Hindlimb muscle (tissue), 1 donor: ENCODE measurements around the gene RNF223. TPM values are rescaled to one million over a fixed set of nuclear protein-coding genes. Genes with fewer than 3 reads are reported as not detected.
"Not testable (repeated sequence)": the region's sequence is repeated elsewhere in the genome, so short reads cannot be mapped to it uniquely, and the experiment has no call there.

Experiments used
- DNase-seq: peaks from one replicate; pipeline ENCODE4 v3.0.0-alpha.2; 2013
- polyA plus RNA-seq: library from polyadenylated mRNA; unstranded; fragments of 120-200 nt; gene quantifications from one replicate; pipeline ENCODE4 v1.2.1, GENCODE V29; 2013; ENCODE audit not compliant: insufficient read length

The RNF223 gene
- polyA plus RNA-seq, 1 donor: 0.31 TPM

DNA sequence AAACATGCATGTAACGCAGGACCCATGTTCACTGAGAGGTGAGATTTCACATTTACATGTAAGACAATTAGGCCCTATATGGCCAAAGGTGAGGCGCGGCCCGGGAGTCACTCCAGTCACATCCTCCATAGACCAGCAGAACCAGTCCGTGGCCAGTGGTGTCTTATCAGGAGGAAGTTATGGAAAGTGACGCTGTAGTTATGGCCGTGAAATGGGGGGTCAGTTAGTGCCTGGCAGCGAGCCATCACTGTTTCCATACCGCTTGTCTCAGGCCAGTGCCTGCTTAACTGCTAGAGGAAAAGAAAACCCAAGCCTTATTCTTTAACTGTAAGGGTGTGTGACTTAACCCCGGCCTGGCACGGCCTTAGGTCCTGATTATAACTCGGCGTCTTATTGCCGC, 35.6 kb upstream of the RNF223 start:
- DNase-seq: no peak

DNA sequence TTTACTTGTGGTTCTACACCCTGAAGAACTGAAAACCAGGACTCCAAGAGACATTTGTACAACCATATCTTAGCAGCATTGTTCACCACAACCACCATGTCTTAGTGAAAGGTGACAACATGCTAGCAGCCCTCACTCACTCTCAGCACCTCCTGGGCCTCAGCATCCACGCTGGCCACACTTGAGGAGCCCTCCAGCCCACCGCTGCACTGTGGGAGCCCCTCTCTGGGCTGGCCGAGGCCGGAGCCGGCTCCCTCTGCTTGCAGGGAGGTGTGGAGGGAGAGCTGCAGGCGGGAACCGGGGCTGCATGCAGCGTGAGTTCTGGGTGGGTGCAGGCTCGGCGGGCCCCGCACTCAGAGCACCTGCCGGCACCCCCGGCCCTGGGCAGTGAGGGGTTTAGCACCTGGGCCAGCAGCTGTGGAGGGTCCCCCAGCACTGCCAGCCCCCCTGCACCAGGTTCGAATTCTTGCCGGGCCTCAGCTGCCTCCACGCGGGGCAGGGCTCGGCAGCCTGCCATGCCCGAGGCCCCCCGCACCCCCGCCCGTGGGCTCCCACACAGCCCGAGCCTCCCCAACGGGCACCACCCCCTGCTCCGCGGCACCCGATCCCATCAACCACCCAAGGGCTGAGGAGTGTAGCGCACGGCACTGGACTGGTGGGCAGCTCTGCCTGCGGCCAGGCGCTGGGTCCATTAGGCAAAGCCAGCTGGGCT, 32.6 kb upstream of the RNF223 start:
- DNase-seq: no peak

DNA sequence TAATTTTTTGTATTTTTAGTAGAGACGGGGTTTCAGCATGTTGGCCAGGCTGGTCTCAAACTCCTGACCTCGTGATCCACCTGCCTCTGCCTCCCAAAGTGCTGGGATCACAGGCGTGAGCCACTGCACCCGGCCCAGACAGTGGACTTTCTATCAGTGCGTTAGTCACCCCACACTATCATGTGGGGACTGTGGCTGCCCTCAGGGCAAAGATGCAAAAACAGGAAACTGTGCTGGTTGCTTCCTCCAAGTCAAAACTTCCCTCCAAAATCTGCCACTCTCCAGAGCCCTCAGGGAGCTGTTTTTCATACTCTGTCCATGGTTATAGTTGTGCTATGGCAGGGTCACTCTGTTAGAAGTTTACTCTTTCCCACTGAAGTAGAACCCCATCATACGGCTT, 30.0 kb upstream of the RNF223 start:
- DNase-seq: not testable (repeated sequence)

DNA sequence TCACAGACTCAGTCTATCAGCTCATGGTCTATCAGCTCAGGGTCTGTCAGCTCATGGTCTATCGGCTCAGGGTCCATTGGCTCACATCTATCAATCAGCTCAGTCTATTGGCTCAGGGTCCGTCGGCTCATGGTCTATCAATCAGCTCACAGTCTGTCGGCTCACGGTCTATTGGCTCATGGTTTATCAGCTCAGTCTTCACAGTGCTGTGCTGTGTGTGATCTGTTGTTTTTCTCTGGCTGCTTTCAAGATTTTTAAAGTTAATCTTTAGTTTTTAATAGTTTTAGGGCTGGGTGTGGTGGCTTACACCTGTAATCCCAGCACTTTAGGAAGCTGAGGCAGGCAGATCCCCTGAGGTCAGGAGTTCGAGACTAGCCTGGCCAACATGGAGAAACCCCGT, 27.4 kb upstream of the RNF223 start:
- no peak for DNase-seq

DNA sequence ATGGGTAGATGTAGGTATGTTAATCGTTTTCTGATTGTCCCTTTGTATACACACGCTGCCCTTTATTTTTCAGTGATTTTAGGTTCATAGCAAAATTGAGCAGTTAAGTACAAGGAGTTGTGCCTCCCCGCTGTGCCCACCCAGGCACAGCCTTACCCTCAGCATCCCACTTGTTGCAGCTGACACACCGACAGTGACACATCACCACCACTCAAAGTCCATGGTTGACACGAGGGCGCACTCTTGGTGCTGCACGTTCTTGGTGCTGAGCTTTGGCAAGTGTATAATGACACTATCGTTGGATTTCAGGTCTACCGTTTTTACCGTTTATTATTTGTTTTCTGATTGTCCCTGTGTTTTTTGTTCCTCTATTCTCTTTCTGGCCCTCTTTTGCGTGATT, 26.2 kb upstream of the RNF223 start:
- DNase-seq: no peak

DNA sequence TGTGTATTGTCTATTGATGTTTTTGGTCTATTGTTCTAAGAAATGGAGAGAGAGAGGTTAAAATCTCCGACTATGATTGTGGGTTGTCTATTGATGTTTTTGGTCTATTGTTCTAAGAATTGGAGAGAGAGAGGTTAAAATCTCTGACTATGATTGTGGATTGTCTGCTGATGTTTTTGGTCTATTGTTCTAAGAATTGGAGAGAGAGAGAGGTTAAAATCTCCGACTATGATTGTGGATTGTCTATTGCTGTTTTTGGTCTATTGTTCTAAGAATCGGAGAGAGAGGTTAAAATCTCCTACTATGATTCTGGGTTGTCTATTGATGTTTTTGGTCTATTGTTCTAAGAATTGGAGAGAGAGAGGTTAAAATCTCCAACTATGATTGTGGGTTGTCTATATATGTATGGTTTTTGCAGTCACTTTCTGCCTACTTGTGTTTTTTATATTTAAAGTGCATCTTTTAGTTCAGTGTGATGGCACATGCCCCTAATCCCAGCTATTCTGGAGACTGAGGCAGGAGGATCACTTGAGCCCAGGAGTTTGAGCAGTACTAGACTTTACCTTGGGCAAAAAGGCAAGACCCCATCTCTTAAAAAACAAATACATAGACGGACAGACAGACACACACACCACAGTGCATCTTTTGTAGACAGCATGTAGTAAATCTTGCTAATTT, 25.5 kb upstream of the RNF223 start:
- no peak for DNase-seq

DNA sequence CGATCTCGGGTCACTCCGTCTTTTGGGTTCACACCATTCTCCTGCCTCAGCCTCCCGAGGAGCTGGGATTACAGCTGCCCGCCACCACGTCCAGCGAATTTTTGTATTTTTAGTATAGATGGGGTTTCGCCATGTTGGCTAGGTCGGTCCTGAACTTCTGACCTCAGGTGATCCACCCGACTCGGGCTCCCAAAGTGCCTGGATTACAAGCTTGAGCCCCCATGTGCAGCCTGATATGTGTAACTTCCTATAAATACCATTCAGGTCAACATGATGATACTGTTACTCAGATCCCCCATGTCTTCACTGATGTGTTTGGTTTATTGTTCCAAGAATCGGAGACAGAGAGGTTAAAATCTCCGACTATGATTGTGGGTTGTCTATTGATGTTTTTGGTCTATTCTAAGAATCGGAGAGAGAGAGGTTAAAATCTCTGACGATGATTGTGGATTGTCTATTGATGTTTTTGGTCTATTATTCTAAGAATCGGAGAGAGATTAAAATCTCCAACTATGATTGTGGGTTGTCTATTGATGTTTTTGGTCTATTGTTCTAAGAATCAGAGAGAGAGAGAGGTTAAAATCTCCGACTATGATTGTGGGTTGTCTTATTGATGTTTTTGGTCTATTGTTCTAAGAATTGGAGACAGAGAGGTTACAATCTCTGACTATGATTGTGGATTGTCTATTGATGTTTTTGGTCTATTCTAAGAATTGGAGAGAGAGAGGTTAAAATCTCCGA, 24.7 kb upstream of the RNF223 start:
- no peak for DNase-seq

DNA sequence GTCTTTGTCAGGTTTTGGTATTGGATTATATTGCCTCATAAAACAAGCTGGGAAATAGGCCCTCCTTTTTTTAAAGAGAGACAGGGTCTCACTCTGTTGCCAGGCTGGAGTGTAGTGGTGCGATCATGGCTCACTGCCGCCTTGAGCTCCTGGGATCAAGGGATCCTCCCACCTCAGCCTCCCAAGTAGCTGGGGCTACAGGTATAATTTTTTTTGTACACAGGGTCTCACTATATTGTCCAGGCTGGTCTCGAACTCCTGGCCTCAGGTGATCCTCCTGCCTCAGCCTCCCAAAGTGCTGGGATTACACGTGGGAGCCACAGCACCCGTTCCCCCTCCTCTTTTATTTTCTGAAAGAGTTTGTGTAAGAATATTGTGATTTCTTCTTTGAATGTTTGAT, 22.0 kb upstream of the RNF223 start:
- not testable (repeated sequence) for DNase-seq

DNA sequence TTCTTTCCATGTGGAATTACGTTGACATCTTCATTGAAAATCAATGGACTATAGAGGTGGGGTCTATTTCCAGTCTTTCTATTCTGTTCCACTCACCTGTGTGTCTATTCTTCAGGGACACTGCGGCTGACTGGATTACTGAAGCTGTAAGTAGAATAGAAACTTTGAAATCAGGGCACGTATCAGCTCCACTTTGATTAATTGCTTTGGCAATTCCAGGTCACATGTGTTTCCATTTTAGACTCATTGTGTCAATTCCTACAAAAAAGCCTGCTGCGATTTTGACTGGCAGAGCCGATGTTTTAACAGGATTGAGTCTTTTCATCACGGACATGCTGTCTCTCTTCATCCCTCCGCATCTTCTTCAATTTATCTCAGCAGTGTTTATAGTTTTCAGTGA, 20.9 kb upstream of the RNF223 start:
- no peak for DNase-seq

DNA sequence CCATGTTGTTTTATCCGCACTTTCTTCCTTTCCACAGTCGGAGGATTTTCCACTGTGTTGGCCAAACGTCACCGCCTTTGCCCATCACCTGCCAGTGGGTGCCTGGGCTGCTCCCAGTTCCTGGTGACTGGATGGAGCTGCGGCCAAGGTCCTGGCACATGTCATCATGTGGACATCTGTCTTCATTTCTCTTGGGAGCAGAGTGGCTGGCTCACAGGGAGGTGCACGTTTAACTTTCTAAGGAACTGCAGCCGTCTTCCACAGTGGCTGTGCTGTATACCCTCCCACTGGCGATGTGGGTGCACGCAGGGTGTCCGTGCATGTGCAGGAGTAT, 19.5 kb upstream of the RNF223 start:
- no peak for DNase-seq

DNA sequence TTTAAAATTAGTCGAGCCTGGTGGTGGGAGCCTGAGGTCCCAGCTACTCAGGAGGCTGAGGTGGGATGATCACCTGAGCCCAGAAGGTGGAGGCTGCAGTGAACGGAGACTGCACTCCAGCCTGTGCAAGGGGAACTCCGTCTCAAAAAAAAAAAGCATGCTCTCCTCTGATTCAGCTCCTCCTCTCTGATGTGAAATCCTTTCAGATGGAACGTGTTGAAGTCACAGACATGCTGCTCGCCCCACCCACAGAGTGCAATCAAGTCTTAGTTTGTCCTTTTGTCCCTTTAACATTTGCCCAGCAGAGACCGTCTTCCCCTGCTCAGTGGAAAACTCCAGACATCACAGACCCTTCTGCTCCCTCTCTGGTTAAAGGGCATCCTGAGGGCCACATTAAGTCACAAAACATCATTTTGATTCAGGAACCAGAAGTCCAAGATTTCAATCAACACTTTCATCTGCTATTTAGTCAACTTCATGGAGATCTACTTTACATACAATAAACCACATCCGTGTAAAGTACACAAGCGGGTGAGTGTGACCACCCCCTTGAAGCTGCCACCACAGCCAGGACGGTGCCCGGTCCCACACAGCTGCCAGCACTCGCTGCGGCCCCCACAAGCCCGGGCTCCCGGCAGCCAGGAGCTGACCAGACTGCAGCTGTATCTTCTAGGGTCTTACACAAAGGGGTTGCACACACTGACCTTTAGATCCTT, 18.9 kb upstream of the RNF223 start:
- no peak for DNase-seq

DNA sequence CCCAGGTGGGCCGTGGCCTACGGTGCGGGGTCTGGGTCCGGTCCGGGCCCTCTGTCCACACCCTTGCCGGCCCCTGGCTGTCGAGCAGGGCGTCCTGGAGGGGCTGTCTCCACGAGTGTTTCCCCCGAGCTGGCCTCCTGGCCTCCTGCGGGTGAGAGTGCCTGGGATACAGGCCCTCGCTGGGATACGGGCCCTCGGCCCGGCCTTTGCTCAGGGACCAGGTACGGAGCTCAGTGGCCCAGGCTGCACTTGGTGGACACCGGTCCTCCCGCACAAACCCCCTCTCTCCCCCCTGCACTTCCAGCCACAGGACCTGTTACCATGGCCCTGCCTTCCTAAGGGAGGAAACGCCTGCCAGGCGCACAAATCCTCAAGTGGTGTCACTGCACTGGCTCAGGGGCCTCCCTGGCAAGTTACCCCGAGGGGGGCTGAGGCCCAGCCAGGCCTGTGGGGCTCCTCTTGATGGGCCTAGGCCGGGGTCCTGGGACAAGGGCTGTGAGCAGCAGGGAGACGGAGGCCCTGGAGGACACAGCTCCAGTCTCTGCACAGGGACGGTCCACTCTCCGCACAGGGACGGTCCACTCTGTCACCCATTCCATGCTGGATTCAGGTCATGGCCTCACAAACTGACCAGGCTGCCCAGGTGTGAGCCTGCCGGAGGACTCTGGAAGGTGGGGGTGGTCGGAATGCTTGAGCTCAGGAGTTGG, 18.2 kb upstream of the RNF223 start:
- DNase-seq: no peak

DNA sequence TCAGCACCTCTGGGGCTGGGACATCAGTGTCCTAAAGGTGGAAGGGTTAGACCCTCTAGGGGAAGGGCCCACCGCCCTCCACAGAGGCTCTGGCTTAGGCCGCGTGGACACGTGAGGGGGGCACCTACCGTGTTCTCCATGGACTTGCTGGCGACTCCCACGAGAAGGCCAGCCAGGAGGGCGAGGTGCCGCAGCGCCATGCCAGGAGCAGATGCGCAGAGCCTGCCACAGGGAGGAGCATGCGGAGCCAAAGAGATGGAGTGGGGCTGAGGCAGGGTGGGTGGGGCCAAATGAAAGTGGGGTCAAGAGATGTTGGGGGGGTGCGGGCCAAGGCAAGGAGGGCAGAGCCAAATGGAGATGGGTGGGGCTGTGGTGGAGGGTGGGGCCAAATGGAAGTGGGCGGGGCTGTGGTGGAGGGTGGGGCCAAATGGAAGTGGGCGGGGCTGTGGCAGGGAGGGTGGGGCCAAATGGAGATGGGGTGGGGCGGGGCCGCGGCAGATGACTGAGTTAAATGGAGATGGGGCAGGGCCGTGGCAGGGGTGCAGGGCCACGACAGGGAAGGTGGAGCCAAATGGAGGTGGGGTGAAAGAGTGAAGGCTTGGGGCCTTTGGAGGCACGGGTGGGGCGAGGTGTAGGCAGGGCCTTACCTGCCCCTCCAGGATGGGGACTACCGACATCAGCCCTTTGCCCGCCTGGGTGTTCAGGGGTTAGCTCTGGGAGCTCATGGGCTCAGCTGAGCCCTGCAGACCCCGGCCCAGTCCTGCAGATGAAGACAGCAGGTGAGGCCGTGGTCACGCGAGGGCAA, 17.4 kb upstream of the RNF223 start:
- DNase-seq: no peak

DNA sequence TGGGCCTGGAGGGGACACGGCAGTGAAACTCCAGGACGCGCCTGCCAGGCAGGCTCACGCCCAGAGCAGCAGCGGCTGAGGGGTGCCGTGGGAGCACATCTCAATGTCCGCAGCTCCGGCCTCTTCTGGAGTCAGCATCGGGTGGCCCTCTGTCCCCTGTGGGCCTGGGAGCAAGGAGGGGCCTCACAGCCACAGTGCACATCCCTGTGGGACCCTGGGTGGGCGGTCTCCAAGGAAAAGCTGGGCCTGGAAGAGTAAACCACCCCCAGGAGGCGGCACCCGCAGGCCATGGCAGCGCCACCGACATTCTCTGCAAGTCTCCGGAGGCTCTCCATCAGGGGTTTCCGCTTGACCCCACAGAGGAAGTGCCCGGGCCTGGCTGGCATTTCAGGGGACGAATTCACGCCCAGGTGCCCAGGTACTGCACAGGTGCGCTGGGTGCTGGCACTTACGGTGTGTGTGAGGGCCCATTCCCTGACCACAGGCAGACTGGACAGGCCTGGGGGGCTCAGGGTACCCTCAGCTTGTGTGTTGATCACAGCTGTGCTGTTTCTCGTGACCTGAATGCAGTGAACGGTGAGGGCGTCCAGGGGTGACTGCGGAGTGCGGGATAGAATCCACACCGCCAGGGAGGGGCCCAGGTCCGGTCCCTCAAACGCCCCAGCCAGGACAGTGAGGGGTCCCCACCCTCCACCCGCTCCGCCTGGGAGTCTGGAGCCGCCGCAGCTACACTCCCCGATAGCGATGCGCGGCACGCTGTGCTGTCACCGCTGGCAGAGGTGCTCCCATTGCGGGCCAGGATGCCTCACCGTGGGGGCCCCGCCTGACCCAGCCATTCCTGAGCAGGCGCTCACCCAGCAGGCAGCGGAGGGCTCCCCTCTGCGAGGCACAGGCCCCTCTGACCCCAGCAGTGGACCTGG, 16.6 kb upstream of the RNF223 start:
- DNase-seq: no peak

DNA sequence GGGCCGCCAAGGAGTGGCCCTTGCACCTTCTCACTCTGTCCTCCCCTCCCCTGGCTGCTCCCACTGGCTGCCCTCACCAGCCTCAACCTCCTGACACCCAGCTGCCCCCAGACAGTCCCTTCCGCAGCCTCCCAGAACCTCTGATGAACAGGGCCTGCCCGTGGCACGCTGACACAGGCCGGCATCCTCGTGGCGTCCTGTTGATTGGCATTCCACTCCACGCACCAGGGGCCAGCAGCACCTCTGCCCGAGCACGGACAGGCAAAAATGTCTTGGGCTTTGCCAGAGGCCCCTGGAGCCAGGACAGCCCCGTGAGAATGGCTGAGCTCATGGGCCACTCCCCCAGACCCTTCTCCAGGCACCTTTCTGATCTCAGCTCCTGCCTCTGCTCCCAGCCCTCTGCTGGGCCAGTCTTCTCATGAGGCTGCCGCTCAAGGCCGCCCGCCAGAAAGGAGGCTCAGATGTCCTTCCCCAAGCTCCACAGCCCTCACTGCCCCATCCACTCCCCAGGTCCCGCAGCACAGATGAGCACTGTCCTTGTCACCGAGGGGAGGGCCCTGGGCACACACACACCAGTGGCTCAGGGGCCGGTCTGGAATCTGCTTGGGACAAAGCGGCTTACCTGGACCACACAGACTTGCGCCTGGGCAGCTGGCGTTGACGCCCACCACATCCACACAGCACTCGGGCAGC, 15.8 kb upstream of the RNF223 start:
- no peak for DNase-seq

DNA sequence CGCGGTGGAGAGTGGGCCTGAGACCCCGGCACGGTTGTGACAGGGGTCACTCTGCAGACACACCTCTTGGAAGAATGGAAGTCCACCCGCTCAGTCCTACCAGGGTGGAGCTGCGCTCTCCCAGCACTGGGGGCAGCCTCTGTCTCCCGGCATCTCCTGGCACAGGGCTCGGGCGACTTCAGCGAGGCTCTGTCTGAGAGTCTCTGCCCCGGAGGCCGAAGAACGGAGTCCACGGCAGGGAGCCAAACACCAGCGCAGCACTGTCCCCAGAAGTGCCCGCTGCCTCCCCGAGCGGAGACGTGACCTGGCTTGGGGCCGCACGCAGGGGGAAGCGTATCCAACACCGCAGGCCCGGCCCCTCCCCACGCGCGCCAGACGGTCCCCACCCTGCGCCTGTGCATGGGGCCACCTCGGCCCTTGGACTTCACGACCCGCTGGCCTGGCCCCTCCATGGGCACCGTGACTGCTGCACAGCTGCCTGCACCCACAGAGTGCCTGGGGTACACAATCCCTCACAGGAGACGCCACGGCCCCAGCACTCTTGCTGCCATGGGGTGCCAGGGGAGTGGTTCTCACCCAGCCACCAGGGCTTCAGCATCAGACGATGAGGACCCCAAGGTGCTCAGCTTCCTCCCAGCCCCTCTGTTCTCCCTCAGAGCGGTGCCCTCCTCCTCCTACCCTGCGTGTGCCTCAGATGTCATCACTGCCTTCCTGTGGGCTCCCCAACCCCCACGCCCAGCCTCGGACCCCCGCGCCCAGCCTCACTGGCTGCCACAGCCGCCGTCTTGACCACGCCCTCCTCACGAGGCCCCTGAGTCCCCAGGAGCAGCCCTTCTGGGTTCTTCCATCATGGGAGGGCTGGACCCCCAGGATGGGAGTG, 14.9 kb upstream of the RNF223 start:
- DNase-seq: no peak

DNA sequence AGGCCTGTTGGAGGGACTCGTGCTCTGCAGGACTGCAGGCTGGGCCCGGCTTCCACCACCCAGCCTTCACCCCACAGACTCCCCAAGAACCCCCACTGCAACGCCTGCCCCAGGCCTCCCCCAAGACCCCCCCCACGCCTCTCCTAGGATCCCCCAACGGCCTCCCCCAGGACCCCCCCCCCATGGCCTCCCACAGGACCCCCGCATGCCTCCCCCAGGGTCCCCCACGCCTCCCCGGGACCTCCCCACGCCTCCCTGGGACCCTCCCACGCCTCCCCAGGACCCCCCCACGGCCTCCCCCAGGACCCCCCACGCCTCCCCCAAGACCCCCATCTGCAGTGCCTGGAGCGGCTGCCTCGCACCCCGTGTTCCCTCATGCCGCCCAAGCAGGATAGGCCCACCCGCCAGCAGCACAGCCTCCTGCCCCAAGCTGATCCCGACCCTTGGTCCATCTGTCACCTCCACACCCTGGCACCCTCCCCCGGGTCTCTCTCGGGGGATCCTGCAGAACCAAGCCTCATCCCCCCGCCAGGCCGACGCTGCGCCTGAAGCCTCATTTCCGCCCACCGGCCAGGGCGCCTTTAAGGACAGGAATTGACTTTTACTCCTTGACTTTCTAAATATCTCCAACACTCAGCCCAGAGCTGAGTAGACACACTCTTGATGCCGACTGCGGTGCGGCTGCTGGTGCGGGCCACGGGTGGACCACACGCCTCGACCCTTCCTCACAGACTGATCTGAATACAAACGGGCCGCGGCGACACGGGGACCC, 14.1 kb upstream of the RNF223 start:
- no peak for DNase-seq
